AG09319 (cell line): Measurements from ENCODE around the gene CGNL1.

Experiments used
- DNase-seq: peaks from one replicate; pipeline ENCODE4 v3.0.0-alpha.2; 2010; ENCODE audit warnings: low read depth; ENCODE audit errors: extremely low read depth
- TF ChIP-seq, protein P1 (sequence below): IDR thresholded peaks from 2 replicates; pipeline ENCODE4 v1.5.1; 2011; ENCODE audit warnings: low read depth, mild to moderate bottlenecking, inconsistent platforms, low read length, moderate library complexity

CGNL1 gene

GRCh38 chr15:57436166-57436565, 59.9 kb downstream of the CGNL1 start:
- DNase-seq = no peak

GRCh38 chr15:57436961-57437360, 60.7 kb downstream of the CGNL1 start:
- TF ChIP-seq, protein P1, sequence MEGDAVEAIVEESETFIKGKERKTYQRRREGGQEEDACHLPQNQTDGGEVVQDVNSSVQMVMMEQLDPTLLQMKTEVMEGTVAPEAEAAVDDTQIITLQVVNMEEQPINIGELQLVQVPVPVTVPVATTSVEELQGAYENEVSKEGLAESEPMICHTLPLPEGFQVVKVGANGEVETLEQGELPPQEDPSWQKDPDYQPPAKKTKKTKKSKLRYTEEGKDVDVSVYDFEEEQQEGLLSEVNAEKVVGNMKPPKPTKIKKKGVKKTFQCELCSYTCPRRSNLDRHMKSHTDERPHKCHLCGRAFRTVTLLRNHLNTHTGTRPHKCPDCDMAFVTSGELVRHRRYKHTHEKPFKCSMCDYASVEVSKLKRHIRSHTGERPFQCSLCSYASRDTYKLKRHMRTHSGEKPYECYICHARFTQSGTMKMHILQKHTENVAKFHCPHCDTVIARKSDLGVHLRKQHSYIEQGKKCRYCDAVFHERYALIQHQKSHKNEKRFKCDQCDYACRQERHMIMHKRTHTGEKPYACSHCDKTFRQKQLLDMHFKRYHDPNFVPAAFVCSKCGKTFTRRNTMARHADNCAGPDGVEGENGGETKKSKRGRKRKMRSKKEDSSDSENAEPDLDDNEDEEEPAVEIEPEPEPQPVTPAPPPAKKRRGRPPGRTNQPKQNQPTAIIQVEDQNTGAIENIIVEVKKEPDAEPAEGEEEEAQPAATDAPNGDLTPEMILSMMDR = no peak
- DNase-seq = no peak

More at GRCh38 chr15:57436166-57436565, 59.9 kb downstream of the CGNL1 start:
- TF ChIP-seq, protein P1 = no peak

GRCh38 chr15:57437564-57437963, 61.3 kb downstream of the CGNL1 start:
- DNase-seq = no peak
- TF ChIP-seq, protein P1 = no peak

GRCh38 chr15:57438166-57438565, 61.9 kb downstream of the CGNL1 start:
- no peak for DNase-seq
- TF ChIP-seq, protein P1 = no peak

DNA sequence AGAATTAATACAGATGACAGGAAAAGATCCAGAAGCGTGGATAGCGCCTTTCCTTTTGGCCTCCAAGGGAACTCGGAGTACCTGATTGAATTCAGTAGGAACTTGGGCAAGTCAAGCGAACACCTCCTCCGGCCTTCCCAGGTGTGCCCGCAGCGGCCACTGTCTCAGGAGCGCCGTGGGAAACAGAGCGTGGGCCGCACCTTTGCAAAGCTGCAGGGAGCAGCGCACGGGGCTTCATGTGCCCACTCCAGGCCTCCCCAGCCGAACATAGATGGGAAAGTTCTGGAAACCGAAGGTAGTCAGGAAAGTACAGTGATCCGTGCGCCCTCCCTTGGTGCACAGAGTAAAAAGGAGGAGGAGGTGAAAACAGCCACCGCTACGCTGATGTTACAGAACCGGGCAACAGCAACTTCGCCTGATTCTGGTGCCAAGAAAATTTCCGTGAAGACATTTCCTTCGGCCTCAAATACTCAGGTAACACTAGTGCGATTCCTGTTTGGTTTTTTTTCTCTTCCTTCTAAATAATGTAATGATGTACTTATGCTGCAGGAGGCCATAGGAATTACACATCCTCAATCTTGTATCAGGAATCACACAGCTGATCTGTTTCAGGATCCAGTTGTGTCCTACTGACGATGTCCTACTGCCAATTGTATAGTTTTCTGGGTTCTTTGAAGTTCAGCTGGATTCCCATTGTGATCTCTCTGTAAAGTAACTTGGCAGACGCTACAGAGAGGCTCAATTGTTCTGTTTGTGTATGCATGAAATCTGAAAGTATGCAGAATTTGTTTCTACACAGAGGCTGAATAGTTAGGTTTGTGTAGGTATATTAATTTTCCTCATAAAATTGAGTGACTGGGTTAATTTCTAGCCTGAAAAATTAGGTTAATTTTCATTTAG, 63.1 kb downstream of the CGNL1 start:
- no peak for DNase-seq
- TF ChIP-seq, protein P1 = no peak

- no peak for DNase-seq
- TF ChIP-seq, protein P1 = no peak
These were observed 63.9 kb downstream of the CGNL1 start for GRCh38 chr15:57440167-57440566.

GRCh38 chr15:57440799-57441198, 64.5 kb downstream of the CGNL1 start:
- peak; percentile 11 for DNase-seq
- TF ChIP-seq, protein P1 = no peak
